ENCODE data around the gene SMG5.
A peak's percentile ranks its signal among the peaks of the same experiment; 100 is the strongest.

Gene SMG5

GRCh38 chr1:156293895-156294294 lies 11.3 kb upstream of the SMG5 start:
- H3K9me3 ChIP-seq (ENCODE audit: severe bottlenecking) = no peaks in the 10 kb centered on the region
- H3K4me3 ChIP-seq (ENCODE audit: low read depth, low read length) = no peak overlapping the region
- H3K36me3 ChIP-seq = peaks cover 24% of the 10 kb centered on the region
- H3K27ac ChIP-seq = no peak overlapping the region
- TF ChIP-seq CTCF (IDR thresholded peaks at IDR 0.05; ENCODE audit: low read depth, low read length) = no peak
- H3K27me3 ChIP-seq (ENCODE audit: insufficient read depth, low read depth, severe bottlenecking) = no peaks in the 10 kb centered on the region
- DNase-seq = no peak

GRCh38 chr1:156293098-156293434 lies 10.4 kb upstream of the SMG5 start:
- TF ChIP-seq CTCF (IDR thresholded peaks at IDR 0.05; ENCODE audit: low read depth, low read length) = no peak
- H3K4me3 ChIP-seq (ENCODE audit: low read depth, low read length) = no peak overlapping the region
- no peaks in the 10 kb centered on the region for H3K27me3 ChIP-seq (ENCODE audit: insufficient read depth, low read depth, severe bottlenecking)
- DNase-seq = no peak
- peaks cover 25% of the 10 kb centered on the region for H3K36me3 ChIP-seq
- H3K27ac ChIP-seq = no peak overlapping the region
- H3K9me3 ChIP-seq (ENCODE audit: severe bottlenecking) = no peaks in the 10 kb centered on the region

- DNase-seq = peak; percentile 92
- no peak for TF ChIP-seq CTCF (IDR thresholded peaks at IDR 0.05; ENCODE audit: low read depth, low read length)
- no peaks in the 10 kb centered on the region for H3K27me3 ChIP-seq (ENCODE audit: insufficient read depth, low read depth, severe bottlenecking)
- H3K9me3 ChIP-seq (ENCODE audit: severe bottlenecking) = no peaks in the 10 kb centered on the region
- peak overlapping the region; percentile 22; the same call in 1 of the 2 replicates for H3K27ac ChIP-seq
- H3K36me3 ChIP-seq = peaks cover 27% of the 10 kb centered on the region
- peak overlapping the region; percentile 45 for H3K4me3 ChIP-seq (ENCODE audit: low read depth, low read length)
Observed at GRCh38 chr1:156291226-156292061, 8.8 kb upstream of the SMG5 start.

- Histone ChIP-seq H3K36me3 (peaks cover 27% of the 10 kb centered on the region), H3K4me3 (ENCODE audit: low read depth, low read length) (no peak overlapping the region), H3K27ac (no peak overlapping the region), H3K27me3 (ENCODE audit: insufficient read depth, low read depth, severe bottlenecking) (no peaks in the 10 kb centered on the region), H3K9me3 (ENCODE audit: severe bottlenecking) (no peaks in the 10 kb centered on the region)
- DNase-seq = no peak
- no peak for TF ChIP-seq CTCF (IDR thresholded peaks at IDR 0.05; ENCODE audit: low read depth, low read length)
Observed at GRCh38 chr1:156289857-156290256, 7.2 kb upstream of the SMG5 start.

GRCh38 chr1:156286061-156286460 lies 3.4 kb upstream of the SMG5 start:
- no peaks in the 10 kb centered on the region for H3K27me3 ChIP-seq (ENCODE audit: insufficient read depth, low read depth, severe bottlenecking)
- DNase-seq = no peak
- no peak overlapping the region for H3K27ac ChIP-seq
- no peak for TF ChIP-seq CTCF (IDR thresholded peaks at IDR 0.05; ENCODE audit: low read depth, low read length)
- peaks cover 29% of the 10 kb centered on the region for H3K36me3 ChIP-seq
- H3K4me3 ChIP-seq (ENCODE audit: low read depth, low read length) = no peak overlapping the region
- H3K9me3 ChIP-seq (ENCODE audit: severe bottlenecking) = no peaks in the 10 kb centered on the region

- peaks cover 35% of the 10 kb centered on the region for H3K36me3 ChIP-seq
- no peak overlapping the region for H3K4me3 ChIP-seq (ENCODE audit: low read depth, low read length)
- no peaks in the 10 kb centered on the region for H3K27me3 ChIP-seq (ENCODE audit: insufficient read depth, low read depth, severe bottlenecking)
- no peak for TF ChIP-seq CTCF (IDR thresholded peaks at IDR 0.05; ENCODE audit: low read depth, low read length)
- no peaks in the 10 kb centered on the region for H3K9me3 ChIP-seq (ENCODE audit: severe bottlenecking)
- no peak for DNase-seq
- H3K27ac ChIP-seq = no peak overlapping the region
Observed at GRCh38 chr1:156285437-156285836, 2.8 kb upstream of the SMG5 start.
